GM23338 (cell line): Measurements from ENCODE around the gene CACNA1D. TPM values are rescaled to one million over a fixed set of nuclear protein-coding genes. Genes with fewer than 3 reads are reported as not detected.

Experiments
- ATAC-seq: fragments of 200-7000 bp; cut with Tn5 transposase; 3 replicates; pipeline ENCODE4 v1.9.1; 2020
- DNase-seq: peaks from one replicate; pipeline ENCODE4 v3.0.0-alpha.2; 2015; ENCODE audit warnings: low spot score
- H2AFZ ChIP-seq: fragments of 200-600 bp; sonication (generic); 2 replicates; pipeline ENCODE4 v1.8.0; 2016; ENCODE audit warnings: antibody characterized with exemption, mild to moderate bottlenecking, moderate library complexity
- H3F3A ChIP-seq: fragments of 200-600 bp; sonication (generic); replicated peaks from 2 replicates; pipeline ENCODE4 v1.8.0; 2017; ENCODE audit warnings: antibody characterized with exemption, mixed run types, low read depth
- H3K27ac ChIP-seq: fragments of 200-600 bp; sonication (generic); 2 replicates; pipeline ENCODE4 v1.6.1; 2016; ENCODE audit warnings: low read depth
- H3K27me3 ChIP-seq: fragments of 200-600 bp; sonication (generic); 2 replicates; pipeline ENCODE4 v1.8.0; 2016; ENCODE audit warnings: mild to moderate bottlenecking, mixed run types, moderate library complexity; ENCODE audit not compliant: insufficient read depth
- H3K36me3 ChIP-seq: fragments of 200-600 bp; sonication (generic); 2 replicates; pipeline ENCODE4 v1.8.0; 2016; ENCODE audit warnings: mild to moderate bottlenecking; ENCODE audit not compliant: insufficient read depth
- H3K4me1 ChIP-seq: fragments of 200-600 bp; sonication (generic); 2 replicates; pipeline ENCODE4 v1.8.0; 2016; ENCODE audit warnings: mild to moderate bottlenecking, moderate library complexity; ENCODE audit not compliant: insufficient read depth
- H3K4me2 ChIP-seq: fragments of 200-600 bp; sonication (generic); 2 replicates; pipeline ENCODE4 v1.7.1; 2017; ENCODE audit warnings: mixed run types
- H3K4me3 ChIP-seq: fragments of 200-600 bp; sonication (generic); 2 replicates; pipeline ENCODE4 v1.6.1; 2016; ENCODE audit warnings: mixed run types
- H3K79me2 ChIP-seq: fragments of 200-600 bp; sonication (generic); replicated peaks from 2 replicates; pipeline ENCODE4 v1.8.0; 2017; ENCODE audit warnings: mild to moderate bottlenecking; ENCODE audit not compliant: insufficient read depth
- H3K9me2 ChIP-seq: fragments of 200-600 bp; sonication (generic); 2 replicates; pipeline ENCODE4 v1.8.0; 2017; ENCODE audit not compliant: insufficient read depth
- H4K20me1 ChIP-seq: fragments of 200-600 bp; sonication (generic); replicated peaks from 2 replicates; pipeline ENCODE4 v1.8.0; 2017; ENCODE audit warnings: mild to moderate bottlenecking; ENCODE audit not compliant: insufficient read depth
- H3K27ac Mint-ChIP-seq: 2 replicates; pipeline ENCODE4 v1.8.0; 2020; ENCODE audit warnings: inconsistent platforms, mild to moderate bottlenecking, moderate library complexity, mixed read lengths
- H3K27me3 Mint-ChIP-seq: 3 replicates; pipeline ENCODE4 v1.8.0; 2022; ENCODE audit warnings: low read depth, mild to moderate bottlenecking, moderate library complexity, mixed read lengths, inconsistent platforms; ENCODE audit not compliant: insufficient read depth, poor library complexity
- H3K36me3 Mint-ChIP-seq: 3 replicates; pipeline ENCODE4 v1.8.0; 2021; ENCODE audit warnings: low read depth, mild to moderate bottlenecking, inconsistent platforms, moderate library complexity, mixed read lengths
- H3K4me1 Mint-ChIP-seq: 3 replicates; pipeline ENCODE4 v1.8.0; 2020; ENCODE audit warnings: mild to moderate bottlenecking, inconsistent platforms, mixed read lengths
- H3K4me3 Mint-ChIP-seq: 3 replicates; pipeline ENCODE4 v1.8.0; 2021; ENCODE audit warnings: moderate library complexity, mild to moderate bottlenecking, inconsistent platforms, mixed read lengths
- H3K9me3 Mint-ChIP-seq: 3 replicates; pipeline ENCODE4 v1.8.0; 2020; ENCODE audit warnings: moderate library complexity, mild to moderate bottlenecking, inconsistent platforms, mixed read lengths
- CTCF ChIP-seq, 2 experiments: fragments of 200-600 bp in 1 of 2; sonication (generic) in 1 of 2; conservative IDR thresholded peaks; 2 replicates each; pipeline versions ENCODE4 v1.5.1 to v1.6.1; 2016 to 2017; ENCODE audit warnings: antibody characterized with exemption in 2 of 2, low read depth in 2 of 2, mild to moderate bottlenecking in 2 of 2, moderate library complexity in 1 of 2
- JUNB ChIP-seq: IDR thresholded peaks from one replicate; pipeline ENCODE4 v1.6.1; 2016; ENCODE audit warnings: antibody characterized with exemption; ENCODE audit not compliant: unreplicated experiment
- NANOG ChIP-seq: IDR thresholded peaks from 2 replicates; pipeline ENCODE4 v1.6.1; 2016; ENCODE audit warnings: antibody characterized with exemption, borderline replicate concordance
- POLR2AphosphoS5 ChIP-seq: IDR thresholded peaks from 2 replicates; pipeline ENCODE4 v1.6.1; 2016; ENCODE audit warnings: antibody characterized with exemption, low read depth
- STAT1 ChIP-seq: IDR thresholded peaks from one replicate; pipeline ENCODE4 v1.6.1; 2016; ENCODE audit warnings: antibody characterized with exemption; ENCODE audit not compliant: unreplicated experiment
- ZNF114 ChIP-seq: fragments of 250-450 bp; sonication (Bioruptor Pico); IDR thresholded peaks from 2 replicates; pipeline ENCODE4 v1.5.0; 2020; ENCODE audit warnings: mild to moderate bottlenecking, moderate library complexity
- ZNF331 ChIP-seq: fragments of 250-450 bp; sonication (Bioruptor Pico); IDR thresholded peaks from 2 replicates; pipeline ENCODE4 v1.5.0; 2020; ENCODE audit warnings: low read depth, mild to moderate bottlenecking, moderate library complexity
- ZNF462 ChIP-seq: fragments of 250-450 bp; sonication (Bioruptor Pico); IDR thresholded peaks from 2 replicates; pipeline ENCODE4 v1.5.0; 2020; ENCODE audit warnings: mild to moderate bottlenecking, moderate library complexity
- polyA plus RNA-seq: library from polyadenylated mRNA; unstranded; fragments of >200 nt; fragmentation: Nextera tagmentation; extraction: Ambion mirVana; gene quantifications from 2 replicates; pipeline ENCODE4 v1.2.1, GENCODE V29; 2016
- total RNA-seq: library from RNA; depleted of rRNA; stranded (reverse); fragments of >200 nt; shearing (Covaris generic); gene quantifications from 2 replicates; pipeline ENCODE4 v1.2.3, GENCODE V29; 2014
- TF ChIP-seq, protein P1 (sequence below): IDR thresholded peaks from 2 replicates; pipeline ENCODE4 v1.6.1; 2016; ENCODE audit warnings: antibody characterized with exemption

The CACNA1D gene
- total and polyA plus RNA-seq, 2 experiments from 2014 or later: 1.7 to 1.8 TPM

- DNase-seq (no peak), ATAC-seq (no peak)
- Histone ChIP-seq H3K4me3 (no peak overlapping the region), H2AFZ (no peak overlapping the region), H3K27ac (no peak overlapping the region), H3K4me1 (no peaks in the 10 kb centered on the region), H4K20me1 (no peaks in the 10 kb centered on the region; the same call in 1 of the 2 replicates), H3F3A (no peaks in the 10 kb centered on the region), H3K4me2 (no peak overlapping the region), H3K79me2 (no peaks in the 10 kb centered on the region), H3K9me2 (no peaks in the 10 kb centered on the region), H3K36me3 (no peaks in the 10 kb centered on the region; the same call in 1 of the 2 replicates), H3K27me3 (no peaks in the 10 kb centered on the region)
- Mint-ChIP-seq H3K9me3 (no peaks in the 10 kb centered on the region), H3K36me3 (peaks cover 34% of the 10 kb centered on the region), H3K27me3 (no peaks in the 10 kb centered on the region), H3K27ac (no peak overlapping the region), H3K4me1 (no peaks in the 10 kb centered on the region), H3K4me3 (no peak overlapping the region)
- TF ChIP-seq ZNF114 (CRISPR knock-in tag): no peak
- no peak for TF ChIP-seq STAT1
- TF ChIP-seq ZNF331 (CRISPR knock-in tag): no peak
- TF ChIP-seq POLR2AphosphoS5: no peak
- TF ChIP-seq, protein P1, sequence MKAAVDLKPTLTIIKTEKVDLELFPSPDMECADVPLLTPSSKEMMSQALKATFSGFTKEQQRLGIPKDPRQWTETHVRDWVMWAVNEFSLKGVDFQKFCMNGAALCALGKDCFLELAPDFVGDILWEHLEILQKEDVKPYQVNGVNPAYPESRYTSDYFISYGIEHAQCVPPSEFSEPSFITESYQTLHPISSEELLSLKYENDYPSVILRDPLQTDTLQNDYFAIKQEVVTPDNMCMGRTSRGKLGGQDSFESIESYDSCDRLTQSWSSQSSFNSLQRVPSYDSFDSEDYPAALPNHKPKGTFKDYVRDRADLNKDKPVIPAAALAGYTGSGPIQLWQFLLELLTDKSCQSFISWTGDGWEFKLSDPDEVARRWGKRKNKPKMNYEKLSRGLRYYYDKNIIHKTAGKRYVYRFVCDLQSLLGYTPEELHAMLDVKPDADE: no peak
- no peak for TF ChIP-seq NANOG
- no peak for TF ChIP-seq JUNB
- no peak for TF ChIP-seq CTCF (conservative IDR thresholded peaks at IDR 0.05; ENCODE audit: low read depth in 2 of 2)
- no peak for TF ChIP-seq ZNF462 (CRISPR knock-in tag)
Observed at GRCh38 chr3:53860196-53860595, 365.8 kb downstream of the CACNA1D start.
